ENCODE data around the gene GOLGA8K.
"Not testable (repeated sequence)": the region's sequence is repeated elsewhere in the genome, so short reads cannot be mapped to it uniquely, and the experiment has no call there.

DNA sequence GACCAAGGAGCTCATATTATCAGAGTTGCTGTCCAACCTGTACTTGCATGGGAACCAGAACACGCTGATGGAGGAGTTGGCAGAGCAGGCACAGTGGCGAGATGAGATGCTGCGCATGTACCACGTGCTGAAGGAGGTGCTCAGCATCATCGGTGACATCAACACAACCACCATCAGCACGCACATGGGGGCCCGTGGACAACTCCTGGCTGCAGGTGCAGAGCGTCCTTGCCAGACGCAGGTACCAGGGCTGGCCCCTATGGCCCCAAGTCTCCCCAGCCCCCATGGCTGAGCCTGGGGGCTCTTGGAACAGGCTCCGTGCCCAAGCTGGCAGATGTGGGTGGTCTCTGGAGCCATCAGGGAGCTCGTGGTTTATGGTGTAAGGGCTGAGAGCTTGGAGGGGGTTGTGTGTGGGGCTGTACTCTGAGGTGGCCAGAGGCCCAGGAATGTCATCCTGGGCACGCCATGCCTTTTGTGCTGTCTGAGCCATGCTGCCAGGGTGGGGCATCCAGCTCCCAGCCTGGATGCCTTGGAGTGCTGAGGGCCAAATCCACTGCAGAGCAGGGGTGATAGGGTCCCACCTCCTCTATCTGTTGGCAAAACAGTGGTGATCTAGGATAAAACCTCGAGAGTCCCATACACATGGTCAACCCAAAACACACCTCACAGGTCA is 17.1 kb downstream of the GOLGA8K start:
- TF ChIP-seq, protein P1, sequence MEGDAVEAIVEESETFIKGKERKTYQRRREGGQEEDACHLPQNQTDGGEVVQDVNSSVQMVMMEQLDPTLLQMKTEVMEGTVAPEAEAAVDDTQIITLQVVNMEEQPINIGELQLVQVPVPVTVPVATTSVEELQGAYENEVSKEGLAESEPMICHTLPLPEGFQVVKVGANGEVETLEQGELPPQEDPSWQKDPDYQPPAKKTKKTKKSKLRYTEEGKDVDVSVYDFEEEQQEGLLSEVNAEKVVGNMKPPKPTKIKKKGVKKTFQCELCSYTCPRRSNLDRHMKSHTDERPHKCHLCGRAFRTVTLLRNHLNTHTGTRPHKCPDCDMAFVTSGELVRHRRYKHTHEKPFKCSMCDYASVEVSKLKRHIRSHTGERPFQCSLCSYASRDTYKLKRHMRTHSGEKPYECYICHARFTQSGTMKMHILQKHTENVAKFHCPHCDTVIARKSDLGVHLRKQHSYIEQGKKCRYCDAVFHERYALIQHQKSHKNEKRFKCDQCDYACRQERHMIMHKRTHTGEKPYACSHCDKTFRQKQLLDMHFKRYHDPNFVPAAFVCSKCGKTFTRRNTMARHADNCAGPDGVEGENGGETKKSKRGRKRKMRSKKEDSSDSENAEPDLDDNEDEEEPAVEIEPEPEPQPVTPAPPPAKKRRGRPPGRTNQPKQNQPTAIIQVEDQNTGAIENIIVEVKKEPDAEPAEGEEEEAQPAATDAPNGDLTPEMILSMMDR (IDR thresholded peaks at IDR 0.05; ENCODE audit: borderline replicate concordance, extremely low read depth, low read length, poor library complexity, severe bottlenecking) = not testable (repeated sequence)
- not testable (repeated sequence) for TF ChIP-seq EZH2 (IDR thresholded peaks at IDR 0.05; ENCODE audit: borderline replicate concordance, low read depth, low read length, severe bottlenecking)

All from DND-41 (cell line).